ENCODE data around the gene HGD.

DNA sequence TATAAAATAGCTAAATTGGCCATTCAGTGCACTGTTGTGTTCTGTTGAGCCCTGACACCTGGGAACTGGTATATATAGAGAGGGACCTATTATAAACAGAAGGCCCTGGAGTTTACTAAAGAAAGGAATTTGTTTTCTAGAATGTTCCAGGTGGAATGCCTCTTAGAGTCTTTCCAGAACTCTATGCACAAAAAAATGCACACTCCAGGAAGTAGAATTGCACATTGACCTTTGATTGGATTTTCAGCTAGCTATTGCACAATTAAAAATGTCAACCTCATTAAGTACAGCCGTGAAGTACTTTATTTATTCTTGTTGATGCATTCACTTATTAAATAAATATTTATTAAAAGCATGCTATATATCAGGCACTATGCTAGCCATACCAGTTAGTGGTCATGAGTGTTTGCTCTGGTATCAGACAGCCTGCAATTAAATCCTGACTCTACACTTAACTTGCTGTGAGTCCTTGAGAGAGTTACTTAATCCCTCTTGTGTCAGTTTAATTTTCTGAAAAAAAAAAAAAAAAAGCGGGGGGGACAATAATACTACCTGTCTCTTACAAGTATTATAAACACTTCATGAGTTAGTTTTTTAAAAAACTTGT, 45.1 kb downstream of the HGD start:
- TF ChIP-seq, protein P1, sequence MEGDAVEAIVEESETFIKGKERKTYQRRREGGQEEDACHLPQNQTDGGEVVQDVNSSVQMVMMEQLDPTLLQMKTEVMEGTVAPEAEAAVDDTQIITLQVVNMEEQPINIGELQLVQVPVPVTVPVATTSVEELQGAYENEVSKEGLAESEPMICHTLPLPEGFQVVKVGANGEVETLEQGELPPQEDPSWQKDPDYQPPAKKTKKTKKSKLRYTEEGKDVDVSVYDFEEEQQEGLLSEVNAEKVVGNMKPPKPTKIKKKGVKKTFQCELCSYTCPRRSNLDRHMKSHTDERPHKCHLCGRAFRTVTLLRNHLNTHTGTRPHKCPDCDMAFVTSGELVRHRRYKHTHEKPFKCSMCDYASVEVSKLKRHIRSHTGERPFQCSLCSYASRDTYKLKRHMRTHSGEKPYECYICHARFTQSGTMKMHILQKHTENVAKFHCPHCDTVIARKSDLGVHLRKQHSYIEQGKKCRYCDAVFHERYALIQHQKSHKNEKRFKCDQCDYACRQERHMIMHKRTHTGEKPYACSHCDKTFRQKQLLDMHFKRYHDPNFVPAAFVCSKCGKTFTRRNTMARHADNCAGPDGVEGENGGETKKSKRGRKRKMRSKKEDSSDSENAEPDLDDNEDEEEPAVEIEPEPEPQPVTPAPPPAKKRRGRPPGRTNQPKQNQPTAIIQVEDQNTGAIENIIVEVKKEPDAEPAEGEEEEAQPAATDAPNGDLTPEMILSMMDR (IDR thresholded peaks at IDR 0.05; ENCODE audit: insufficient read depth, low read depth, low read length) = no peak
- no peak for TF ChIP-seq EZH2 (IDR thresholded peaks at IDR 0.05; ENCODE audit: insufficient read depth, low read length)

Data from astrocyte (in vitro differentiated cells and primary cell).